Coronary artery (tissue), 2 donors: ENCODE results near the gene OGG1.

Source experiments
- DNase-seq: peaks from one replicate; pipeline ENCODE4 v3.0.0-alpha.2; 2017; ENCODE audit warnings: low spot score
- H3K27ac ChIP-seq, 2 donors: fragments of 200-600 bp; sonication (generic); one replicate each; pipeline ENCODE4 v1.5.1; 2016 to 2019
- H3K4me3 ChIP-seq: fragments of 200-600 bp; sonication (generic); 2 replicates; pipeline ENCODE4 v1.5.1; 2016; ENCODE audit warnings: mild to moderate bottlenecking, moderate library complexity
- TF ChIP-seq, protein P1 (sequence below): fragments of 200-600 bp; sonication (generic); IDR thresholded peaks from one replicate; pipeline ENCODE4 v1.5.1; 2019; ENCODE audit warnings: antibody characterized with exemption

Gene OGG1

DNA sequence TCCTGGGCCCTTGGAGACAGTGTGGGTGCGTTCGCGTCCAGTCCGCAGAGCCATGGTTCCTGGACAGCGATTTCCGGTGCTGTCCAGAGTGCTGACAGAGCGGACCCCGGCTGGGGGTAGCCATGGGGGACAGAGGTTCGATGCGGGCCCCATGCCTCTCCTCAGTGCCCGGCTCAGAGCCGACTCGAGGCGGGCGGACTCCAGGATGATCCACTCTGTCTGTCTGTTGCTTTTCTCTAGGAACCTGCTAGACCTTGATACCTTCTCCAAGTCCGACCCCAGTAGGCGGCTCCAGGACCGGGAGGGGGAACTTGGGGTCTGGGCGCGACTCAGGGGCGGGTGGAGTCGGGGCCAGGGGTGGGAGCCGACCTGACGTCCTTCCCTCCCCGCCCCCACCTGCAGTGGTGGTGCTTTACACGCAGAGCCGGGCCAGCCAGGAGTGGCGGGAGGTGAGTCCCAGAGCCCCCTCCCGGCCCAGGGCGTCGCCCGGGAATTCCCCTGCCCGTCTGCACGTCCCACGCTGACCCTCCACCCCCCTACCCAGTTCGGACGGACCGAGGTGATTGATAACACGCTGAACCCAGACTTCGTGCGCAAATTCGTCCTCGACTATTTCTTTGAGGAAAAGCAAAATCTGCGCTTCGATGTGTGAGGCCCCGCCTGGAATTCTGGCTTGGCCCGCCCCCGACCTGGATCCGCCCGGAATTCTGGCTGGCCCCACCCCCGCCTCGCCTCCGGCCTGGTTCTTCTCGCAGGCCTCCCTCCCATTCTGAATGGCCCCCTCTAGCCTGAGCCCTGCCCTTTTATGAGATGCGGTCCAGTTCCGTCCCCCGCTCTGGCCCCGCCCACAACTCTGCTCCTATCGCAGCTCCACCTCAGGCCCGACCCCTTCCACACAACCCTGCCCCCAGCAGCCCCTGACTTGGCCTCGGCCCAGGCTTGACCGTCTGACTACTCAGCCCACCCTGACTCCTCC lies 45.1 kb upstream of the OGG1 start:
- TF ChIP-seq, protein P1, sequence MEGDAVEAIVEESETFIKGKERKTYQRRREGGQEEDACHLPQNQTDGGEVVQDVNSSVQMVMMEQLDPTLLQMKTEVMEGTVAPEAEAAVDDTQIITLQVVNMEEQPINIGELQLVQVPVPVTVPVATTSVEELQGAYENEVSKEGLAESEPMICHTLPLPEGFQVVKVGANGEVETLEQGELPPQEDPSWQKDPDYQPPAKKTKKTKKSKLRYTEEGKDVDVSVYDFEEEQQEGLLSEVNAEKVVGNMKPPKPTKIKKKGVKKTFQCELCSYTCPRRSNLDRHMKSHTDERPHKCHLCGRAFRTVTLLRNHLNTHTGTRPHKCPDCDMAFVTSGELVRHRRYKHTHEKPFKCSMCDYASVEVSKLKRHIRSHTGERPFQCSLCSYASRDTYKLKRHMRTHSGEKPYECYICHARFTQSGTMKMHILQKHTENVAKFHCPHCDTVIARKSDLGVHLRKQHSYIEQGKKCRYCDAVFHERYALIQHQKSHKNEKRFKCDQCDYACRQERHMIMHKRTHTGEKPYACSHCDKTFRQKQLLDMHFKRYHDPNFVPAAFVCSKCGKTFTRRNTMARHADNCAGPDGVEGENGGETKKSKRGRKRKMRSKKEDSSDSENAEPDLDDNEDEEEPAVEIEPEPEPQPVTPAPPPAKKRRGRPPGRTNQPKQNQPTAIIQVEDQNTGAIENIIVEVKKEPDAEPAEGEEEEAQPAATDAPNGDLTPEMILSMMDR = no peak
- DNase-seq = no peak
- H3K4me3 ChIP-seq = peak overlapping the region; percentile 67
- no peak overlapping the region for H3K27ac ChIP-seq

DNA sequence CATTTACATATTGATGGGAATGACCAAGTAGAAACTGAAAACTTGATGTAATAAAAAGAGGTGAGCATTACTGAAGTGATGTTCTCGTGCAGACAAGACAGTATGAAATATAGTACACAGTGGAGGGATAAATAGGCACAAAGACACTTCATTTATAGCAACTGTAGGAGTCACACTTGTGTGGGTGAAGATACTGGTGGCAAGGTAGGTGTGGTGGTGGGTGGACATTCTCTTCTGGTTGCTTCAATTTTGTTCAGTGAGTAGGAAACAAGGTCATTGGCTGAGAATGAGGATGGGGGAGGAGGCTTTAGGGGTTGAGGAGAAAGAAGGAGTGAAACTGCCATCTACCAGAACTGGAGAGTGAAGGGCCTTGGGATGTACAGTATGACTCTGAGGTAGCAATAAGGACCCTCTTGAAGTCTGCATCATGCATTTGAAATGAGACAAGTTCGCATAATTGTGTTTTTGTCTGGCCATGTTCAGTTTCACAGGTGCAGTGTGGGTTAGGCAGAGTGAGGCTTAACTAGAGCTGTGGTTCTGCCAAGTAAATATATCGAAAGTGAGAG lies 39.5 kb upstream of the OGG1 start:
- TF ChIP-seq, protein P1 = no peak
- no peak for DNase-seq
- H3K4me3 ChIP-seq = no peak overlapping the region
- H3K27ac ChIP-seq = no peak overlapping the region

DNA sequence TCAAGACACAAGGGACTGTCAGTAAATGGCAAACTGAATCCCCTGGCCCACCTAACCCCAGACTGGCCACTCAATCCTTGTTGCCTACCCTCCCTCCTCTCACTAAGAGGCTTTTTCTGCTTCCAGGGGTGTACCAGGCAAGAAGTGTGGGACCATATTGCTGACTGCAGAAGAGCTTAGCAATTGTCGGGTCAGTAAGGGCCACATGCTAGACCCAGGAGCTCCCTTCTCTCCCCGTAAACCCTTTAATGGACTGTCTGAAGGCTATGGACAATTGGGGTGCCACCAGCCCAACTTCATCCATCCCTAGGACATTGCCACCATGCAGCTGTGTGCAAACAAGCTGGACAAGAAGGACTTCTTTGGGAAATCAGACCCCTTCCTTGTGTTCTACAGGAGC lies 37.3 kb upstream of the OGG1 start:
- TF ChIP-seq, protein P1 = no peak
- Histone ChIP-seq H3K27ac (no peak overlapping the region), H3K4me3 (no peak overlapping the region)
- no peak for DNase-seq

DNA sequence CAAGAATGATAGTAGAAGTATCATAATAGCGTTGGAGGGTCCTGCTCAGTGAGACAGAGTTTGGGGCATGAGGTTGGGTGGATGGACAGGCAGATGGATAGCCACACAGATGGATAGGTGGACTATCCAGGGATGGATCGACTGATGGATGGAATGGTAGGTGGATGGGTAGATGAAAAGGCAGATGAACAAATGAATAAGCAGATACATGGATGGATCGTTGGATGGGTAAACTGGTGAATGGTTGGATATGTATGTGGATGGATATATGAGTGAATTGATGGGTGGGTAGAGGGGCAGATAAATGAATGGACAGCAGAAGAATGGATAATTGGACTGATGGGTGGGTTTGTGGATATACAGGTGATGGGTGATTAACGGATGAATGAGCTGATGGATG lies 36.6 kb upstream of the OGG1 start:
- Histone ChIP-seq H3K27ac (no peak overlapping the region), H3K4me3 (no peak overlapping the region)
- TF ChIP-seq, protein P1 = no peak
- no peak for DNase-seq

DNA sequence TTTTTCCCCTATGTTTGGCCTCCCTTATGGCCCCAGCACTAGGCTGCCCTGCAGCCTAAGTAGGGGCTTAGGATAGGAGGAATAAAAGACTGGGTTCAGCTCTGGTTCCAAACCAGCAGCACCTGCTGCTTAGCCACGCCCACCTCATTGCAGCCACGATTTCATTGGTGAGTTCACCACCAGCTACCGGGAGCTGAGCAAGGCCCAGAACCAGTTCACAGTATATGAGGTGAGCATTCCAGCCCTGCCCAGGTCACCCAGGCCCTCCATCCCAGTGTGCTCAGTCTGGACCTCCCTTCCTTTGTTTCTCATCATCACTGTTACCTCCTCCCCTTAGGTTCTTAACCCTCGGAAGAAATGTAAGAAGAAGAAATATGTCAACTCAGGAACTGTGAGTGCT lies 34.6 kb upstream of the OGG1 start:
- no peak for DNase-seq
- H3K4me3 ChIP-seq = no peak overlapping the region
- TF ChIP-seq, protein P1 = no peak
- peak overlapping the region in 1 of 2 donors; percentile 47 for H3K27ac ChIP-seq

DNA sequence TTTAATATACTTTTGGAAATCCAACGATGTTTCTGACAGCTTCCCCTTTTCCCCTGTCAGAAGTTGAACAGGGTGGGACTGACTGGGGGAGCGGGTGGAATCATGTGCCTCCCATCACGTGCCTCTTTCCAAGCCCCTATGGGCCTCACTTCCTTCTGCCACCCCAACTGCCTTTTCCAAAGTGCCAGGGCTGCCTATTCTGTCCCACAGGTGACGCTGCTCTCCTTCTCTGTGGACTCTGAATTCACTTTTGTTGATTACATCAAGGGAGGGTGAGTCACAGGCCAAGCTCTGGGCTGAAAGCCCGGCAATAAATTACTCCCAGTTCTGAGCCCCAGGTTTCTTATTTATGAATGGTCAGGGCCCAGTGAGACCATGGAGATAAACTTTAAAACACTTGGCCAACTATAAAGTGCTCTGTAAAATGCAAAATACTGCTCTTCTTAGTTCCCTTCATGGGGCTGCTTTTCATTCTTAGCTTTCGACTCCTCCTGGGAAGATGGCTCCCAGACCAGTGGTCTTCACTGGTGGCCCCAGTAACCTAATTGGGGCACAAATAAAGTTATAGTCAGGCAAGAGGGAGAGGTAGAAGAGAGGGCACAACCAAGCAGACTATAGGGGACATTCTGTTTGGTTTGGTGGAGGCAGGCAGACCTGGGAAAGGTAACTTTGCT lies 33.9 kb upstream of the OGG1 start:
- H3K4me3 ChIP-seq = no peak overlapping the region
- H3K27ac ChIP-seq = no peak overlapping the region
- no peak for DNase-seq
- TF ChIP-seq, protein P1 = peak; percentile 20
